RWPE2 (cell line): ENCODE data around the gene RASA2.
A peak's percentile ranks its signal among the peaks of the same experiment; 100 is the strongest.

Experiments
- ATAC-seq: fragments of 200-7000 bp; cut with Tn5 transposase; 3 replicates; pipeline ENCODE4 v1.9.1; 2021; ENCODE audit warnings: low read depth
- DNase-seq: peaks from one replicate; pipeline ENCODE4 v3.0.0-alpha.2; 2020; ENCODE audit warnings: low spot score
- H3K27ac ChIP-seq: fragments of 450-650 bp; 2 replicates; pipeline ENCODE4 v1.5.1; 2017; ENCODE audit warnings: mild to moderate bottlenecking; ENCODE audit not compliant: poor library complexity, severe bottlenecking
- H3K27me3 ChIP-seq: fragments of 250-450 bp; sonication (Bioruptor Pico); 2 replicates; pipeline ENCODE4 v1.5.1; 2021; ENCODE audit warnings: mild to moderate bottlenecking, moderate library complexity; ENCODE audit not compliant: insufficient read depth, poor library complexity, severe bottlenecking
- H3K36me3 ChIP-seq: fragments of 250-450 bp; sonication (Bioruptor Pico); 2 replicates; pipeline ENCODE4 v1.5.1; 2020; ENCODE audit warnings: low read depth, mild to moderate bottlenecking, moderate library complexity
- H3K4me1 ChIP-seq: fragments of 250-450 bp; sonication (Bioruptor Pico); 2 replicates; pipeline ENCODE4 v1.5.1; 2021; ENCODE audit warnings: mild to moderate bottlenecking, moderate library complexity; ENCODE audit not compliant: insufficient read depth, poor library complexity, severe bottlenecking
- H3K4me3 ChIP-seq: fragments of 250-450 bp; sonication (Bioruptor Pico); 2 replicates; pipeline ENCODE4 v1.5.1; 2021; ENCODE audit warnings: mild to moderate bottlenecking, moderate library complexity; ENCODE audit not compliant: severe bottlenecking
- H3K9me3 ChIP-seq: fragments of 250-450 bp; sonication (Bioruptor Pico); 2 replicates; pipeline ENCODE4 v1.5.1; 2021; ENCODE audit warnings: mild to moderate bottlenecking, moderate library complexity; ENCODE audit not compliant: severe bottlenecking
- TF ChIP-seq, protein P1 (sequence below): fragments of 450-650 bp; IDR thresholded peaks from one replicate; pipeline ENCODE4 v1.5.1; 2017; ENCODE audit warnings: mild to moderate bottlenecking, moderate library complexity; ENCODE audit not compliant: poor library complexity, severe bottlenecking

The RASA2 gene

GRCh38 chr3:141526709-141527108 lies 39.9 kb downstream of the RASA2 start:
- Histone ChIP-seq H3K27me3 (no peaks in the 10 kb centered on the region), H3K4me3 (no peak overlapping the region), H3K36me3 (peaks cover 21% of the 10 kb centered on the region), H3K4me1 (peaks cover 48% of the 10 kb centered on the region), H3K27ac (no peak overlapping the region), H3K9me3 (no peaks in the 10 kb centered on the region)
- peak; percentile 51 for ATAC-seq
- no peak for DNase-seq
- TF ChIP-seq, protein P1, sequence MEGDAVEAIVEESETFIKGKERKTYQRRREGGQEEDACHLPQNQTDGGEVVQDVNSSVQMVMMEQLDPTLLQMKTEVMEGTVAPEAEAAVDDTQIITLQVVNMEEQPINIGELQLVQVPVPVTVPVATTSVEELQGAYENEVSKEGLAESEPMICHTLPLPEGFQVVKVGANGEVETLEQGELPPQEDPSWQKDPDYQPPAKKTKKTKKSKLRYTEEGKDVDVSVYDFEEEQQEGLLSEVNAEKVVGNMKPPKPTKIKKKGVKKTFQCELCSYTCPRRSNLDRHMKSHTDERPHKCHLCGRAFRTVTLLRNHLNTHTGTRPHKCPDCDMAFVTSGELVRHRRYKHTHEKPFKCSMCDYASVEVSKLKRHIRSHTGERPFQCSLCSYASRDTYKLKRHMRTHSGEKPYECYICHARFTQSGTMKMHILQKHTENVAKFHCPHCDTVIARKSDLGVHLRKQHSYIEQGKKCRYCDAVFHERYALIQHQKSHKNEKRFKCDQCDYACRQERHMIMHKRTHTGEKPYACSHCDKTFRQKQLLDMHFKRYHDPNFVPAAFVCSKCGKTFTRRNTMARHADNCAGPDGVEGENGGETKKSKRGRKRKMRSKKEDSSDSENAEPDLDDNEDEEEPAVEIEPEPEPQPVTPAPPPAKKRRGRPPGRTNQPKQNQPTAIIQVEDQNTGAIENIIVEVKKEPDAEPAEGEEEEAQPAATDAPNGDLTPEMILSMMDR, result no peak

- Histone ChIP-seq H3K4me1 (peaks cover 50% of the 10 kb centered on the region), H3K36me3 (peaks cover 26% of the 10 kb centered on the region), H3K9me3 (no peaks in the 10 kb centered on the region), H3K27ac (peak overlapping the region; percentile 73), H3K4me3 (no peak overlapping the region), H3K27me3 (no peaks in the 10 kb centered on the region)
- ATAC-seq (no peak), DNase-seq (no peak)
- TF ChIP-seq, protein P1, result no peak
Measured at GRCh38 chr3:141528800-141529199, 42.0 kb downstream of the RASA2 start.

- Histone ChIP-seq H3K36me3 (peaks cover 26% of the 10 kb centered on the region), H3K27ac (peak overlapping the region; percentile 73), H3K9me3 (no peaks in the 10 kb centered on the region), H3K4me1 (peaks cover 50% of the 10 kb centered on the region), H3K27me3 (no peaks in the 10 kb centered on the region), H3K4me3 (no peak overlapping the region)
- ATAC-seq (no peak), DNase-seq (no peak)
- TF ChIP-seq, protein P1, result no peak
Measured at GRCh38 chr3:141529256-141529655, 42.4 kb downstream of the RASA2 start.

DNA sequence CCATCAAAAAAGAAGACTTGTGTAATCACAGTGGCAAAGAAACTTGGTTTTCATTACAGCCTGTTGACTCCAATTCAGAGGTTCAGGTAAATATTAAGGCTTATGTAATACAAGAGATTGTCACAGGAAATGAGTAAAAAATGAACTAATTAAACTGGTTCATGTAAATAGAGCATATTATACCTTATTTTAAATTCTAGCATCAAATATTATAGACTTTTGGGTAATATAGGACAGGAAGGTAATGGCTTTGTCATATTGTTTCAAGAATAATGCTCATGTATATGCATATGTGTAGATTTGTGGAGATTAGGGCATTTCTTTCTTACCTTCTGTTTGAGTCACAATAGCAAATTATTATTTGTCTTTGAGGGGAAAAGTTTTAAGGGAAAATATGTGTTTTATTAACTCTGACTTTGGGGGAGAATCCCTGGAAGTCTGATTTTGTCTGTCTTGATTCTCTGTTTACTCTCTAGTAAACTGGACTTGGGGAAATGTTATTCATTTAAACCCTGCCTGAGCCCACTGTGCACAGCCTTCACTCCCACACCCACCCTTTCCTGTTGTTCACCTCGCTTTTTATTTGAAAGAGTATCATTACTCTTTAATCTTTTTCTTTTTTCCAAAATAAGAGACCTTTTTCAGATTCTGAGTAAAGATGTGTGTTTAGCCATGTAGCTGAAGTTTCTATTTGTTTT lies 43.0 kb downstream of the RASA2 start:
- Histone ChIP-seq H3K4me1 (peaks cover 50% of the 10 kb centered on the region), H3K9me3 (no peaks in the 10 kb centered on the region), H3K27me3 (no peaks in the 10 kb centered on the region), H3K36me3 (peaks cover 26% of the 10 kb centered on the region), H3K27ac (peak overlapping the region; percentile 73), H3K4me3 (no peak overlapping the region)
- ATAC-seq, result peak; percentile 66
- TF ChIP-seq, protein P1, result no peak
- DNase-seq, result no peak

DNA sequence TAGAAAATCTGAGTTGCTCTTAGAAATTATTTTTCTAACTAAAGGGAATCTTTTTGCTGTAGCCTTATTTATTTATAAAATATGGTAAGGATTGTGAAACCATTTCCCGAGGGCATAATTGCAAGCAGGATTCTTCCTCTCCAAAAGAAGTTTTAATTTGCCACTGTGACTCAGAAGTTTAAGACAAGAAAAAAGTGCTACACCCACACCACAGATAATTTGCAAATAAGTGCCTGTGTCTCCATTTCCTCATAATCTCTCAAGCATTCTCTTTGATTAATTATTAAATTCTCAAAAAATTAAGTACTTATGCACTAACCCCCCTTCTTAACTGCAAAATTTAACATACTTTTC lies 43.6 kb downstream of the RASA2 start:
- DNase-seq (no peak), ATAC-seq (peak; percentile 72)
- peaks cover 50% of the 10 kb centered on the region for H3K4me1 ChIP-seq
- no peaks in the 10 kb centered on the region for H3K27me3 ChIP-seq
- peak overlapping the region; percentile 73 for H3K27ac ChIP-seq
- H3K9me3 ChIP-seq, result no peaks in the 10 kb centered on the region
- TF ChIP-seq, protein P1, result no peak
- H3K4me3 ChIP-seq, result no peak overlapping the region
- H3K36me3 ChIP-seq, result peaks cover 31% of the 10 kb centered on the region
